ENCODE measurements around the gene NLRP4. TPM values are rescaled to one million over a fixed set of nuclear protein-coding genes. Genes with fewer than 3 reads are reported as not detected.

The NLRP4 gene
- total and polyA plus RNA-seq, 10 of the 15 experiments (the other 5 are each of a cell fraction or from before 2014, with no cell fraction given), result 0.07 to 9.6 (median 0.29) TPM; not detected in 6

GRCh38 chr19:55898911-55899310 is 62.6 kb downstream of the NLRP4 start:
- no TSS peak for BruUV-seq (replicated peaks)

GRCh38 chr19:55901369-55902079 is 65.2 kb downstream of the NLRP4 start:
- no peaks in the 10 kb centered on the region for H3K36me3 ChIP-seq (ENCODE audit: control insufficient read depth in 2 of 2, insufficient read depth in 2 of 2, low read length in 1 of 2)
- no TSS peak for BruUV-seq (replicated peaks)
- H3K27me3 ChIP-seq (replicated peaks in 1 of 2; ENCODE audit: control insufficient read depth in 2 of 2, insufficient read depth in 2 of 2, low read length in 1 of 2), result no peaks in the 10 kb centered on the region
- intact Hi-C loops (cut with micrococcal nuclease; ENCODE audit: unreplicated experiment), result no loop called here
- no peaks in the 10 kb centered on the region for H4K20me1 ChIP-seq (ENCODE audit: control insufficient read depth, insufficient read depth)
- in situ Hi-C loops (cut with MboI), result no loop called here
- H3K9me3 ChIP-seq (replicated peaks; ENCODE audit: control insufficient read depth, insufficient read depth, low read length), result no peaks in the 10 kb centered on the region
- ChIA-PET CTCF (no interaction called here), RAD21 (ENCODE audit: unreplicated experiment) (no interaction called here), POLR2A (no interaction called here), SMC1A (ENCODE audit: uncharacterized antibody, unreplicated experiment) (no interaction called here)
- DNase-seq (ENCODE audit: low read depth, low spot score), result no peak
- FAIRE-seq, result no peak
- ATAC-seq, result no peak
- no peaks in the 10 kb centered on the region for H3K79me2 ChIP-seq (ENCODE audit: control insufficient read depth, insufficient read depth, low read length)
- H3K27ac ChIP-seq (ENCODE audit: control insufficient read depth, insufficient read depth), result no peak overlapping the region
- TF ChIP-seq POLR2A (IDR thresholded peaks at IDR 0.05; ENCODE audit: low read depth, low read length), result no peak
- no peak for TF ChIP-seq USF1 (IDR thresholded peaks at IDR 0.05; ENCODE audit: borderline replicate concordance, extremely low read length, insufficient read depth, low read depth, low read length)
- TF ChIP-seq STAT1 (conservative IDR thresholded peaks at IDR 0.05), result no peak
- TF ChIP-seq ATF3 (IDR thresholded peaks at IDR 0.05; ENCODE audit: borderline replicate concordance, extremely low read depth, low read depth, low read length), result no peak
- H3K4me2 ChIP-seq (ENCODE audit: control insufficient read depth, insufficient read depth), result no peak overlapping the region
- WGBS (ENCODE audit: insufficient coverage, insufficient replicate concordance, low lambda C conversion rate, missing lambda C conversion rate), result 37% methylated on average over 13 of the region's 13 CpGs
- H3K9ac ChIP-seq (ENCODE audit: control insufficient read depth, insufficient read depth, low read length), result no peak overlapping the region
- no peak overlapping the region for H2AFZ ChIP-seq (ENCODE audit: control insufficient read depth, low read depth, low read length)
- no peak overlapping the region for H3K4me3 ChIP-seq
- H3K4me1 ChIP-seq (ENCODE audit: control insufficient read depth, insufficient read depth, low read length), result no peaks in the 10 kb centered on the region

More at GRCh38 chr19:55898911-55899310, 62.6 kb downstream of the NLRP4 start:
- DNase-seq (ENCODE audit: low read depth, low spot score), result no peak
- in situ Hi-C loops (cut with MboI), result no loop called here
- ChIA-PET POLR2A (no interaction called here), SMC1A (ENCODE audit: uncharacterized antibody, unreplicated experiment) (no interaction called here), RAD21 (ENCODE audit: unreplicated experiment) (no interaction called here), CTCF (no interaction called here)
- no peaks in the 10 kb centered on the region for H3K79me2 ChIP-seq (ENCODE audit: control insufficient read depth, insufficient read depth, low read length)
- no peaks in the 10 kb centered on the region; the same call in 2 of the 3 replicates for H3K9me3 ChIP-seq (replicated peaks; ENCODE audit: control insufficient read depth, insufficient read depth, low read length)
- H2AFZ ChIP-seq (ENCODE audit: control insufficient read depth, low read depth, low read length), result no peak overlapping the region
- no peaks in the 10 kb centered on the region for H3K27me3 ChIP-seq (replicated peaks in 1 of 2; ENCODE audit: control insufficient read depth in 2 of 2, insufficient read depth in 2 of 2, low read length in 1 of 2)
- H3K4me2 ChIP-seq (ENCODE audit: control insufficient read depth, insufficient read depth), result no peak overlapping the region
- no peak overlapping the region for H3K4me3 ChIP-seq
- no peak overlapping the region for H3K27ac ChIP-seq (ENCODE audit: control insufficient read depth, insufficient read depth)
- H3K4me1 ChIP-seq (ENCODE audit: control insufficient read depth, insufficient read depth, low read length), result no peaks in the 10 kb centered on the region
- H3K36me3 ChIP-seq (ENCODE audit: control insufficient read depth in 2 of 2, insufficient read depth in 2 of 2, low read length in 1 of 2), result no peaks in the 10 kb centered on the region
- TF ChIP-seq ZNF274 (IDR thresholded peaks at IDR 0.05; ENCODE audit: insufficient read depth, insufficient read length), result no peak
- ATAC-seq, result no peak
- no peaks in the 10 kb centered on the region for H4K20me1 ChIP-seq (ENCODE audit: control insufficient read depth, insufficient read depth)
- 29% methylated on average over 12 of the region's 12 CpGs for WGBS (ENCODE audit: insufficient coverage, insufficient replicate concordance, low lambda C conversion rate, missing lambda C conversion rate)
- intact Hi-C loops (cut with micrococcal nuclease; ENCODE audit: unreplicated experiment), result no loop called here
- FAIRE-seq, result no peak
- no peak overlapping the region for H3K9ac ChIP-seq (ENCODE audit: control insufficient read depth, insufficient read depth, low read length)

Data from GM12878 (cell line).